Hepatocyte (in vitro differentiated cells): ENCODE measurements around the gene HERC6.

ENCODE experiments used
- EZH2 ChIP-seq: fragments of 200-600 bp; sonication (generic); IDR thresholded peaks from 2 replicates; pipeline ENCODE4 v1.6.1; 2016; ENCODE audit warnings: antibody characterized with exemption, mild to moderate bottlenecking, borderline replicate concordance
- EZH2phosphoT487 ChIP-seq: fragments of 200-600 bp; sonication (generic); IDR thresholded peaks from one replicate; pipeline ENCODE4 v1.6.1; 2018; ENCODE audit warnings: antibody characterized with exemption, mild to moderate bottlenecking, low read depth, moderate library complexity; ENCODE audit not compliant: unreplicated experiment, severe bottlenecking
- TF ChIP-seq, protein P1 (sequence below): fragments of 200-600 bp; sonication (generic); IDR thresholded peaks from 2 replicates; pipeline ENCODE4 v1.5.1; 2016; ENCODE audit warnings: antibody characterized with exemption, mild to moderate bottlenecking; ENCODE audit not compliant: poor library complexity

DNA sequence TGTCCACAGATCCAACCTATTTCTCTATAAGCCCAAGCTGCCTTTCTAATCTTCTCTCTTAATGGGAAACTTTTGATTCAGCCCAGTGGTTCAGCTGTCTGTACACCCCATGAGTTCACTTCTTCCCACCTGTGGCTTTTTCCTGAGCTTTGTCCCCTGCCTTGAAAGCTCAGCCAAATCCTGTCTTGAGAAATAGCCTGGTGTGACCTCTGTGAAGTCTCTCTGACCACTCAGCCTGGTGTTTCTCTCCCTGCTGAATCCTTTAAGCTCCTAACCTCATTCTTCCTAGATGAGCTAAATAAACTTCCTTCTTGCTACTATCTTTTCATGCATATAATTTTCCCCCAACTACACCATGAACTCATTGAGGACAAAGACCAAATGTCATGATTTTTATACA, 63.0 kb downstream of the HERC6 start:
- TF ChIP-seq, protein P1, sequence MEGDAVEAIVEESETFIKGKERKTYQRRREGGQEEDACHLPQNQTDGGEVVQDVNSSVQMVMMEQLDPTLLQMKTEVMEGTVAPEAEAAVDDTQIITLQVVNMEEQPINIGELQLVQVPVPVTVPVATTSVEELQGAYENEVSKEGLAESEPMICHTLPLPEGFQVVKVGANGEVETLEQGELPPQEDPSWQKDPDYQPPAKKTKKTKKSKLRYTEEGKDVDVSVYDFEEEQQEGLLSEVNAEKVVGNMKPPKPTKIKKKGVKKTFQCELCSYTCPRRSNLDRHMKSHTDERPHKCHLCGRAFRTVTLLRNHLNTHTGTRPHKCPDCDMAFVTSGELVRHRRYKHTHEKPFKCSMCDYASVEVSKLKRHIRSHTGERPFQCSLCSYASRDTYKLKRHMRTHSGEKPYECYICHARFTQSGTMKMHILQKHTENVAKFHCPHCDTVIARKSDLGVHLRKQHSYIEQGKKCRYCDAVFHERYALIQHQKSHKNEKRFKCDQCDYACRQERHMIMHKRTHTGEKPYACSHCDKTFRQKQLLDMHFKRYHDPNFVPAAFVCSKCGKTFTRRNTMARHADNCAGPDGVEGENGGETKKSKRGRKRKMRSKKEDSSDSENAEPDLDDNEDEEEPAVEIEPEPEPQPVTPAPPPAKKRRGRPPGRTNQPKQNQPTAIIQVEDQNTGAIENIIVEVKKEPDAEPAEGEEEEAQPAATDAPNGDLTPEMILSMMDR, result no peak
- TF ChIP-seq EZH2phosphoT487, result no peak
- TF ChIP-seq EZH2, result no peak
